AG09319 (cell line): ENCODE data around the gene NIPAL3.

Experiments used
- DNase-seq: peaks from one replicate; pipeline ENCODE4 v3.0.0-alpha.2; 2010; ENCODE audit warnings: low read depth; ENCODE audit errors: extremely low read depth
- CTCF ChIP-seq: IDR thresholded peaks from 2 replicates; pipeline ENCODE4 v1.5.1; 2011; ENCODE audit warnings: low read depth, mild to moderate bottlenecking, inconsistent platforms, low read length, moderate library complexity

The NIPAL3 gene

GRCh38 chr1:24503870-24504523 is 88.4 kb downstream of the NIPAL3 start:
- no peak for DNase-seq
- no peak for TF ChIP-seq CTCF

GRCh38 chr1:24504560-24504959 is 89.0 kb downstream of the NIPAL3 start:
- no peak for TF ChIP-seq CTCF
- no peak for DNase-seq

- DNase-seq = no peak
These were observed 90.2 kb downstream of the NIPAL3 start for GRCh38 chr1:24505816-24506215.

GRCh38 chr1:24506691-24507381 is 91.2 kb downstream of the NIPAL3 start:
- DNase-seq = no peak
- no peak for TF ChIP-seq CTCF

More at GRCh38 chr1:24505816-24506215, 90.2 kb downstream of the NIPAL3 start:
- no peak for TF ChIP-seq CTCF

GRCh38 chr1:24507405-24507804 is 91.8 kb downstream of the NIPAL3 start:
- no peak for TF ChIP-seq CTCF

GRCh38 chr1:24508911-24509310 is 93.3 kb downstream of the NIPAL3 start:
- TF ChIP-seq CTCF = no peak
- DNase-seq = no peak

More at GRCh38 chr1:24507405-24507804, 91.8 kb downstream of the NIPAL3 start:
- no peak for DNase-seq

GRCh38 chr1:24513706-24514105 is 98.1 kb downstream of the NIPAL3 start:
- no peak for DNase-seq
- TF ChIP-seq CTCF = no peak
